HG03196 (cell line): ENCODE results near the gene KIF26A.

Source experiments
- ATAC-seq: cut with Tn5 transposase; IDR thresholded peaks from one replicate; pipeline ENCODE4 v1.9.1; 2021; ENCODE audit not compliant: unreplicated experiment

Gene KIF26A

GRCh38 chr14:104101086-104101621 lies 37.2 kb upstream of the KIF26A start:
- ATAC-seq = no peak

DNA sequence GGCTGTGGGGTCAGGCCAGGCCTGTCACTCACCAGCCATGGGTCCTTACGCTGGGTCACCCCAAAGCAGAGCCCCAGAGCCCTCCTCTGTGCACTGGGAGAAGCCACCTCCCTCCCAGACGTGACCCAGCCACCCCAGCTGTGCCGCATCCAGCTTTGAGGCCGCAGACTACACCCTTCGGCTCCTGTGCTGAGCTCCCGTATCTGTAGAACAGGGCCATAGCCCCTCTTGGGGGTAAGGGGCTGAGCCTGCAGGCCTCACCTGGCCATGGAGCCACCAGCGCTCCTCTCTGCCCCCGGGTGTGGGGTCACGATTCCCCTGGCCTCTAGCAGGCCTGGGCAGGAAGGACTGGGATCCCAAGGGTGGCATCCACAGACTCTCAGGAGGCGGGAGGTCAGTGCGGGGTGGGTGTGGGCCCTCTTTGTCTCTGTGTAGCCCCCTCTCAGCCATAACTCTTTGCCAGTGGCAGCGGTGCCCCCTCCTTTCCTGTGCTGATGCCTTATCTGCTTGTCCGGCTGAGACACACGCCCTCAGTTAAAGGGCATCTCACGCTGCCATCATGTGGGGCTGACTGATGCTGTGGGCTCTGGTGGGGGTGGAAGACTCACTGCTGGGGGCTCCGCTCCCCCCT lies 36.6 kb upstream of the KIF26A start:
- ATAC-seq = no peak

DNA sequence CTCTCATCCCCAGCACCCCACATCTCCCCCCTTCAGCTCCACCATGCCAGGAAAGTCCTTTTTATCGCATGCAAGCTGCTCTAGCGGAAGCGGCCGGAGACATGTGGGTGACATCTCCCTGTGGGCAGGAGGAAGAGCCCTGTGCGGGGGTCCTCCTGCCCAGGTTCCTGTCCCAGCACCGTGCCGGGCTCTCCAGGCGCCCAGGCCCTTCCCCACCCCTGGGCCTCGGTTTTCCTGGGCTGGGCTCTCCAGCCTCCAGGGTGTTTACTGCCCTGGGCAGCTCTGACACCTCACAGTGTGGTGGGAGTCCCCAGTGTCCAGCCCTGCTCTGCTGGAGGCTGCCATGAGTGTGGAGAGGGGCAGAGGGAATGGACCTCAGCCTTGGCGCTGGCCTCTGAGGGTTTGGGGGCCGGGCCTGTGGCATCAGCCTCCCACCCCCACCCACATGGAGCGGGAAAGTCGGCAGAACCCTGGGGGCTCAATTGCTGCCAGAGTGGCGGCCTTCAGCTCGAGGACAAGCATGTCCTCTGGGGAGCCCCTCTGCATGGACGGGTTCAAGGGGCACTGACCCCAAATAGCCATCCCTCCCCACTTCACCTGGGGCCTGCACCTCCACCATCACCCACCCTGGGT lies 36.0 kb upstream of the KIF26A start:
- no peak for ATAC-seq

DNA sequence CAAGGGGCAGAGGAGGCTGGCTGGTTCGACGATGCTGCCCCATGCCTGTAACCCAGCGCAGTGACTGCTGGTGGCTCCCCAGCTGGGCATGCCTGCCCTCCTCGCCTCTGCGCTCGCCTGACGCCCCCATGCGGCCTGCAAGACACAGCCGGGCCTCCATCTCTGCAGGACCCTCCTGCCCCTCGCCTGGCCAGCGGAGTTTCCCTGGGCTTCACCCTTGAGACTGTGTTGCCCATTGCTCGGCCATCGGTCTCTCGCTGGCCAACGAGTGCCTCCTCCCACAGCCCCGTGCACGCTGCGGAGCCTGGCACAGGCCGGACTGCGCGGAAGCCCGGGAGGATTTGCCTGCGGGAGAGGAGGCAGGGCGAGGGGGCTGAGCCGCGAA lies 35.3 kb upstream of the KIF26A start:
- ATAC-seq = no peak

DNA sequence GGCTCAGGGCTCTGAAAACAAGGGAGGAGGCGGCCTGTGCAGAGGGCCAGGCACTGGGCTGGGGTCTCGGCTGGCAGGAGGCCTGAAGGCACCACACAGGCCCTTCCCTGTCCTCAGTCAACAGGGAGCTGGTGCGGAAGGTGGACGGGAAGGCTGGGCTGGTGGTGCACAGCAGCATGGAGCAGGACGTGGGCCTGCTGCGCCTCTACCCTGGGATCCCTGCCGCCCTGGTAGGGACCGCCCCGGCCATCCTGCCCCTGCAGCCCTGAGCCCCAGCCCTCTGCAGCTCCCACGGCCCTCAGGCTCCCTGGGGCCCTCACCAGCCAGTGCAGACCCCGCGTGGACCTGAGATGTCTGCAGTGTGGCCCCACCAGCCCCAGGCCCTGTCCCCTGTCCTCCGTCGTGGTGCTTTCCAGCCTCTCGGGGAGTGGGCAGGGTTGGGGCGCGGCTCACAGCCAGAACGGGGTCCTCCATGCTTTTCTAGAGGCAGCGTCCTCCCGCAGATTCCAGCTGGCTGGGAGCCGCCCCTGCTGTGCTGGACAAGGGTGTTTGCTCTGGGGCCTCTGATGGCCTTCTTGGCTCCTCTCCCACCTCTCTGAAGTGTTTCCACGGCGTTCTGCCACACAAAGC lies 34.8 kb upstream of the KIF26A start:
- no peak for ATAC-seq

- ATAC-seq = no peak
These were observed 34.1 kb upstream of the KIF26A start for GRCh38 chr14:104104076-104104901.

DNA sequence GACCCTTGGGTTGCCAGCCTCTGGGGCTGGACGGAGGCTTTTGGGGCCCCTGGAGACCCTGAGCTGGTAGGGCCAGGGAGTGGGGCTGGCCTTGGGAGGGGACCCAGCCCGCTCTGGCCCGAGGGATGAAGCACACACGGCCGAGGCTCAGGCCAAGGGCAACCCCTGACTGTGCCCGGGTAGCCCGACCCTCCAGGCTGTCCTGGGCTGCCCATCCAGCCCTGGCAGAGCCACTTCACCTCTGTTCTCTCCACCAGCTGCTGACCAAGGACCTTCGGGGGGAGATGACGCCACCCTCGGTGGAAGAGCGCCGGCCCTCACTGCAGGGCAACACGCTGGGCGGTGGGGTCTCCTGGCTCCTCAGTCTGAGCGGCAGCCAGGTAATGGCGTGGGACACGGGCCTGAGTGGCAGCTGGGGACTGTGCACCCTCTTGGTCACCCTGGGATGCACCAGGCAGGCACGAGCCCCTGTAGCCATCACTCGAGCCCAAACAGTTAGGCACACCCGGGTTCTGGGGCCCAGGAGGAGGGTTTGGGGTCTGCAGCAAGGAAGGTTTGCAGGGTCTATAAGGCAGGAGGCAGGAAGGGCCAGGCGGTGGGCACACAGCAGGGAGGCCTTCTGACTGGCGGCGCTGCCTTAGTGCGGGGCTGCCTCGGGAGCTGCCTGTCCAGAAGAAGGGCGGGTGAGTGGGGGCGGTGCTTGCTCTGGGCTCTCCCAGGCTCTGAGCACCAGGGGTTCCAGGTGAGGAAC lies 33.1 kb upstream of the KIF26A start:
- ATAC-seq = no peak

GRCh38 chr14:104105822-104106470 lies 32.4 kb upstream of the KIF26A start:
- no peak for ATAC-seq

DNA sequence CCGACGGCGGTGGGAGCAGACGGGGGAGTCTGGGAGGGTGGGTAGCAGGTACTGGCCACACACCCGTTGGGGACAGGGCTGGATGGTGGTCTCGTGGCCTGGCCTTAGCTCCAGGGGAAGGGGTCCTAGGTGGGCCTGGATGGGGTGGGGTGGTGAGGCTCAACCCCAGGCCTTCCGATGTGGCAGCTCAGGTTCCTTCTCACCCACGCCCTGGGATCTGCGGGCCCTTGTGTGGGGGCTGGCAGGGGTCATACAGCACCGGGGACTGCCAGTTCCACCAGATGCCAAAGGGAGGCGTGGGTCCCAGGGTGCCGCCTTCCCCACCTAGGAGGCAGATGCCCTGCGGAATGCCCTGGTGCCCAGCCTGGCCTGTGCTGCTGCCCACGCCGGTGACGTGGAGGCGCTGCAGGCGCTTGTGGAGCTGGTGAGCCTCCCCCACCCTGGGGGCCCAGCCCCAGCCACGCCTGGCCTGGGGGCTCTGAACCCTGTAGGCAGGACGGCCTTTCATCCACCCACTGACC lies 31.9 kb upstream of the KIF26A start:
- no peak for ATAC-seq

GRCh38 chr14:104107101-104107581 lies 31.2 kb upstream of the KIF26A start:
- ATAC-seq = no peak

GRCh38 chr14:104107611-104108569 lies 30.5 kb upstream of the KIF26A start:
- ATAC-seq = no peak

- ATAC-seq = no peak
These were observed 29.5 kb upstream of the KIF26A start for GRCh38 chr14:104108570-104109541.

DNA sequence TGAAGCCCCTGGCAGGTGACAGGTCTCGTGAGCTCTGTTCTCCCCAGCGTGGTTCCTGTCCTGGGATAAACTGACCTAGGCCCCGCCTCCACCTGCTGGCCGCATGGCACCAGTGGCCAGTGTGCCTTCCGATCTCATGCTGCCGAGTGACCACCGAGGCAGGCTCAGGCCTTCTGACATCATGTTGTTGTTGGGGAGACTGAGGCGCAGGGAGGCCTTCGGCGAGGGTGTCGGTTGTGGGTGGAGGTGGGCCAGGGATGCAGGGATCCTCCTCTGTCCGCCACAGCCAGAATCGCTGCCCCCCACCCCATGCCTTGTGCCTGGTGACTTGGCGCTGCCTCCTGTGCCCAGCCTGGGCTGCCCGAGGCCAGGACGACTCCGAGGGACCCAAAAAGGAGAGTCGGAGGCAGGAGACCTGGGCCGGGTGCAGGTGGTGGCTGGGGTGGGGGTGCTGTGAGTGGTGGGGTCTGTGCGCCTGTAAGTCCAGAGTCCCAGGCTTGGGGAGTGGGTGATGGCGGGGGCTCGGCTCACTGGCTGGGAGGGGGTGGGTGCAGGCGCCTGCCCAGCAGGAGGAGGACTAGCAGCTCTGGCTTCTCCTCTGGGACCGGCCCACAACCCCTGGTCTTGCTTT lies 28.5 kb upstream of the KIF26A start:
- ATAC-seq = no peak

- no peak for ATAC-seq
These were observed 27.7 kb upstream of the KIF26A start for GRCh38 chr14:104110491-104111209.

GRCh38 chr14:104111301-104112112 lies 26.9 kb upstream of the KIF26A start:
- ATAC-seq = no peak

- no peak for ATAC-seq
These were observed 26.3 kb upstream of the KIF26A start for GRCh38 chr14:104112113-104112505.
